Measurements from ENCODE around the gene ARFGAP1.

ARFGAP1 gene

DNA sequence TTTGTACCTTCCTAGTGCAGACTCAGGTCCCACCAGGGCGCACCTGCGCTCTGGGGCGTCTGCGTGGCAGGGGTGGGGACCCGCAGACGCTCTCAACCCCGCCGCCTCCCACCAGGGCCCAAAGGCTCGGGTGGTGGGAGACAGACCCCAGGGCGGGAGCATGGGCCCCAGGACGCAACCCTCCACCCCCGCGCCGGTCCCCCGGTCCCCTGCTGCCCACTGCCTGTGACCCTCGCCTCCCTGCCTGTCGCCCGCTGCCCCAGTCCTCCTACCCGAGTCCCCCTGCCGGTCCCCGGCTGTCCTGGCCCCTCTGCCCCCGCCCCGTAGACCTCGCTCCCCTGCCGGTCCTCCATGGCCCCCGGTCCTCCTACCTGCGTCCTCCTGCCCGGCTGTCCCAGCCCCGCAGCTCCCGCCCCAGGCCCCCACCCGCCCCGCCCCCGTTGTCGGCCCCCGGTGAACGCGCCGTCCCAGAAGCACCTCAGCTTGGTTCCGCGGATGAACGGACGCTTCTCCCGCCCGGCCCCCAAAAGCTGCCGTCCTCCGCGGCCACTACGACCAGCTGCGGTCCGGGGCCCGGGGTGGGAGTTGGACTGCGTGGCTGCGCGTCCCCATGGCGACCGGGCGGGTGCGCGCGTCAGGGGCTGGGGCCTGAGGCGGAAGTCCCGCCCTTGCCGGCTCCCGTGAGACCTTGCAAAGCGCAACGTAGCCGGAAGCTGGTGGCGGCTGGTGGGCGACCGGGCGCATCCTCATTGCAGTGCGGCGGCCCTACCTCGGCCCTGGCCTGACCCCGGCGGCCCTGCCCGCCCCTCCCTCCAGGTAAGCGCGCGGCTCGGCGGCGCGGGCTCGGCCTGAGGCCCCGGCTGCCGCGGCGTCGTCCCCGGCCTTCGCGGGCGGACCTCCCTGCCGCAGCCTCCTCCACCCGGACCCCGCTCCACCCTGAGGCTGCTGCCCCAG, at the start of gene ARFGAP1:
Gene ARFGAP1 (plus strand): TSS at position 709 of the 954 bp plus-strand sequence. CDS start 2,768 bp downstream, outside the sequence.
- peak; percentile 88 for DNase-seq (ENCODE audit: low spot score)

DNA sequence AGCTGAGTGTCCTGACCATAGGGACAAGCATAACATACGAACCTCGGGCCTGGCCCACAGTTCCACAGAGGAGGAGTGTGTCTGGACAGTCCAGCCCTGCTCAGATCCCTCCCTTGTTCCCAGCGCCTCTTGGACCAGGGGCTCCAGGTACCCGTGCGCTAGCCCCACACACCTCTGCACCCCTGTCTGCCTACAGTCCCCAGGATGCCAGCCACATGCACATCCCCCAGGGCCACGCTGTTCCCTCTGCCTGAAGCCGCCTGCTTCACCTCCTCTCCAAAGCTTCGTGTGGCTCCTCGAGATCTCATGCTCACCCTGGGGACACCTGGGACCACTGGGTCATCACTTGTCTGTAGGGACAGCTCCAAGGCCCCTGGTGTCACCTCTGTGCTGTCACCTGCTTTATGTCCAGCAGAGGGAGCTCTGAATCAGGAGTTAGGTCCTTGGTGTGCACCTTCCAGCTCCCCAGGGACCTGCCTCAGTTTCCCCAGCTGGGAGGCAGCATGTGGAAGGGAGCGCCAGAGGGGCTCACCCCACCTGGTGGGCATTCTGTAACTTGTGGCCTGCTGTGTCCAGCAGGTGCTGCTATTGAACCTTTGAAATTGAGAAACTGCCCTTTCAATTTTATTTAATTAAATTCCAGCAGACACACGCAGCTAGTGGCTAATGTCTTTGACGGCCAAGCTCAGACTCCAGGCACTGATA, 49.3 kb upstream of the ARFGAP1 start:
- DNase-seq (ENCODE audit: low spot score) = peak; percentile 58

DNA sequence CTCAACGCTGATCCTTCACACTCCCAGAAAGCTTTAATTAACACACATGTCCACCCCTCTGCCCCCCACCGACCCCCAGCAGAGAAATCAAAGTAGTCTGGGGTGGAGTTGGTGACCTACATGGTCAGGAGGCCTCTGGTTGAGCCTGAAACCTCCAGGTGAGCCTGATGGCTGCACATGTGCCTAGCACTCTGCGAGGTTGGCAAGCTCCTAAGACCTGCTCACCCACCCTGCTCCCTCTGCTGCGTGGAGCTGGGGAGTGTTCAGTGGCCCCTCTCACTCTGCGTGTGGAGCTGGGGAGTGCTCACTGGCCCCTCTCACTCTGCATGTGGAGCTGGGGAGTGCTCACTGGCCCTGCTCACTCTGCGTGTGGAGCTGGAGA, 48.8 kb upstream of the ARFGAP1 start:
- no peak for DNase-seq (ENCODE audit: low spot score)

GRCh38 chr20:63224412-63225081, 48.1 kb upstream of the ARFGAP1 start:
- DNase-seq (ENCODE audit: low spot score) = peak; percentile 61

GRCh38 chr20:63225082-63225454, 47.5 kb upstream of the ARFGAP1 start:
- no peak for DNase-seq (ENCODE audit: low spot score)

- DNase-seq (ENCODE audit: low spot score) = no peak
Observed at GRCh38 chr20:63226042-63226943, 46.3 kb upstream of the ARFGAP1 start.

DNA sequence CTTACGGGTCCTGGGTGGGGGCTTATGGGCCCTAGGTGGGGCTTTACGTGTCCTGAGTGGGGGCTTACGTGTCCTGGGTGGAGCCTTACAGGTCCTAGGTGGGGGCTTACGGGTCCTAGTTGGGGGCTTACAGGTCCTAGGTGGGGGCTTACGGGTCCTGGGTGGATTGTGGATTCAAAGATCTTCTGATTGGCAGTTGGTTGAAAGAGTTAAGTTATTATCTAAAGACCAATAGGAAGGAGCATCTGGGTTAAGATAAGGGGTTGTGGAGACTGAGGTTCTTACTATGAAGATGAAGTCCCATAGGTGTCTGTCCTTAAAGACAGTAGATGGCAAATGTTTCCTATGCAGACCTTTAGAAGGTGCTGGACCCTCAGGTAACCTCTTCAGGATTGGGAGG, 45.4 kb upstream of the ARFGAP1 start:
- DNase-seq (ENCODE audit: low spot score) = no peak

GRCh38 chr20:63228806-63229205, 43.8 kb upstream of the ARFGAP1 start:
- DNase-seq (ENCODE audit: low spot score) = no peak

DNA sequence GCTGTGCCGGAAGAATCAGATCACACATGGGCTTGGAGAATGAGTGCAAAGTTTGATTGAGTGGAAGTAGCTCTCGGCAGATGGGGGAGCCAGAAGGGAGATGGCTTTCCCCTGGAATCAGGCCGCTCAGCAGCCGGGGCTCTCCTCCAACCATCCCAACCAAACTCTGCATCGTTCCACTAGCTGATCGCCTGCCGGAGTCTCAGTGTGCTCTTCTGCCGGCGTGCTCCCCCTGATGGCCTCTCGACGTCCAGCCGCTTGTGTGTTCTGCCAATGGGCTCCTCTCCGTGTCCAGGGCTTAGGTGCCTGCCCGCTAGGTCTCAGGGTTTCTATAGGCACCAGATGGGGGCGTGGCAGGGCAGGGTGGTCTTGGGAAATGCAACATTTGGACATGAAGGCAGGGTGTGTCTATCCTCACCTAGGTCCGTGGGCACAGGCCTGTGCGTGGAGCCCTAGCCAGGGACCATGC, 41.8 kb upstream of the ARFGAP1 start:
- no peak for DNase-seq (ENCODE audit: low spot score)

GRCh38 chr20:63232235-63233060, 40.2 kb upstream of the ARFGAP1 start:
- peak; percentile 88 for DNase-seq (ENCODE audit: low spot score)

DNA sequence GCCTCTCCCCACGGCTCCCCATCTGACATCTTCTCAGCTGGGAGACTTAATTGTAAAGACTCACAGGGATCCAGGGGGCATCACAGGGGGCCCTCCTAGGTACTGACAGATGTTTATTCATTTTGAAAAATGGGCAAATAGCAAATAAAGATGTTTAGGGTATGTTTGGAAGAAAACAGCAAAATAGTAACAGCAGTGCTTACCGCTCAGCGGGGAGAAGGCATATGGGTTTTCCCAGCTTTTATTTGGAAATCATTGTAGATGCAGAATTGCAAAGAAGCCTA, 39.6 kb upstream of the ARFGAP1 start:
- DNase-seq (ENCODE audit: low spot score) = no peak

- DNase-seq (ENCODE audit: low spot score) = no peak
Observed at GRCh38 chr20:63233924-63234323, 38.7 kb upstream of the ARFGAP1 start.

GRCh38 chr20:63234693-63235398, 37.8 kb upstream of the ARFGAP1 start:
- DNase-seq (ENCODE audit: low spot score) = no peak

DNA sequence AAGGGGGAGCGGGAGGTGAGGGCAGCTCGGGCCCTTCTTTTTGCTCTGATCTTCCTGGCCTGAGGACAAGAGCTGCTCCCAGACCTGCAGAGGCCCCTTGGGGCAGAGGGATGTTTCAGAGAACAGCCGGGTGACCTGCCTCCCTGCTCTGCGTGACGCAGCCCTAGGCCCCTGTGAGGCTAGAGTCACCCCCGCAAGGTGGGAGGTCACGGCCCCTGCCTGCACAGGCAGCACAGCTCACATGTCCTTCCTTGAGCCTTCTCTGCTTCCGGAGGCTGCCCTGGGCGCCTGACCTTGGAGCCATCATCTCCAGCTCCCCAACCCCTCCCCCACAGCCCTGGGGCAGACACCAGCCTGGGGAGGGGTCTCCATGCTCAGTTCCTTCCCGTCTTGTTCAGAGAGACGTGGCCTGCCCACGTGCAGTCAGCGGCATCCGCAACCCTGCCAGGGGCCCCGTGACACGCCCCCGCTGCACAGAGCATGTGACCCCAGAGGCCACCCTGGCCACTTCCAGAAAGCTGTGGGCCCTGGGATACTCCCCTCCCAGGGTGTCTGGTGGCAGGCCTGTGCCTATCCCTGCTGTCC, 37.1 kb upstream of the ARFGAP1 start, which contains the start of gene BIRC7:
Gene BIRC7 (plus strand): TSS at position 507 of the 585 bp plus-strand sequence. CDS start 192 bp downstream, outside the sequence.
- no peak for DNase-seq (ENCODE audit: low spot score)

DNA sequence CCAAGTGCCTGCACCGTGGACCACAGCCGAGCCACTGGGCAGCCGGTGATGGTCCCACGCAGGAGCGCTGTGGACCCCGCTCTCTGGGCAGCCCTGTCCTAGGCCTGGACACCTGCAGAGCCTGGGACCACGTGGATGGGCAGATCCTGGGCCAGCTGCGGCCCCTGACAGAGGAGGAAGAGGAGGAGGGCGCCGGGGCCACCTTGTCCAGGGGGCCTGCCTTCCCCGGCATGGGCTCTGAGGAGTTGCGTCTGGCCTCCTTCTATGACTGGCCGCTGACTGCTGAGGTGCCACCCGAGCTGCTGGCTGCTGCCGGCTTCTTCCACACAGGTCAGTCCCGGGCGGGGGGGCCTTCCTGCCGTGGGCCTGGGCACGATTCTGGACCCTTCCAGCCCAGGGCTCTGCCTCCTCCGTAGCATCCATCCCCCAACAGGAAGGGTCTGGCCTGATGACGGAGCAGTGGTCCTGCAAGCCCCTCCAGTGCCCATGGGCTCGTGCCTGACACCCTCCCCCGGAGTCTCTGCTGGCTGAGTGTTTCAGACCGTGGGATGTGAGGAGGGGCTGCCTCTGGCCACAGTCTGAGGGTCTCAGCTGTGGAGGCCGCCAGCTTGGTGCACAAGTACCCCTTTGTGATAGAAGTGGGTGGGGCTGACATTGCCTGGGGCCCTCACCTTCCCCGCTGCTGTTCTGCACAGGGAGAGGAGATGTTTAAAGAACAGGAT, 36.3 kb upstream of the ARFGAP1 start:
- DNase-seq (ENCODE audit: low spot score) = no peak

GRCh38 chr20:63238031-63238430, 34.6 kb upstream of the ARFGAP1 start:
- no peak for DNase-seq (ENCODE audit: low spot score)

GRCh38 chr20:63238514-63239125, 34.0 kb upstream of the ARFGAP1 start:
- no peak for DNase-seq (ENCODE audit: low spot score)

GRCh38 chr20:63239431-63239830, 33.2 kb upstream of the ARFGAP1 start:
- DNase-seq (ENCODE audit: low spot score) = no peak

Measured in LoVo (cell line).